EH (cell line): Measurements from ENCODE around the gene EYA3.

Experiments
- DNase-seq: peaks from one replicate; pipeline ENCODE4 v3.0.0-alpha.2; 2015; ENCODE audit warnings: low read depth

Gene EYA3

GRCh38 chr1:28088168-28088961 lies at the start of gene EYA3:
Gene EYA3 (minus strand): TSS chr1:28088610. CDS start chr1:28058026, 30,584 bp downstream.
- DNase-seq, result peak; percentile 98

- DNase-seq, result peak; percentile 54
Measured at GRCh38 chr1:28136922-28137613, 48.7 kb upstream of the EYA3 start.

DNA sequence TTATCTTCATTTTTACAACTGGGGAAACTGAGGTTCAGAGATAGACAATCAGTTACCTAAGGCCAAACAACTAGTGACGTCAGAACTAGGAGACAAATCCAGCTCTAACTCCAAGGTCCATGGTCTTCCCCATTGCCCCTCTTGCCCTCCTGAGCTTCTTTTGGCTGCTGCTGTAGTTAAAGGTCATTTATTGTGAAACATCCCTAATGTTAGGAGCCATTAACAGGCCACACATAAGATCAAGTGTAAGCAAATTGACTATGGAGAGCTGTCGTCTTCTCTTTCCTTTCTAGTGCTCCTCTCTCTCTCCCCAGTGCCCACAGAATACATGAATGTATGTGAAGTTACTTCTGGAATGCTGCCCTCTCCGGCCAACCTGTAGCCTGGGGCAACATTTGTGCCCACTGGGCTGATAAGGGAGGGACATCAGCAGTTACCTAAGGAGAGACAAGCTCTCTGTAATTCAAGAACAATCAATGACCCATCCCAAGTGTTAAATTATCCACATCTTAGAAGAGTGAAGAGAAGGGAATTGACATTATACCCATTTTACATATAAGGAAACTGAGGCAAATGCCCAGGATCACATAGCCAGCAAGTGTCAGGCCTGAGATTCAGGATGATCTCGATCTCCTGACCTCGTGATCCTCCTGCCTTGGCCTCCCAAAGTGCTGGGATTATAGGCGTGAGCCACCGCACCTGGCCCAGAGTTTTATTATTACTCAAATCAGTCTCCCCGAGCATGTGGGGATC lies 47.9 kb upstream of the EYA3 start:
- no peak for DNase-seq

DNA sequence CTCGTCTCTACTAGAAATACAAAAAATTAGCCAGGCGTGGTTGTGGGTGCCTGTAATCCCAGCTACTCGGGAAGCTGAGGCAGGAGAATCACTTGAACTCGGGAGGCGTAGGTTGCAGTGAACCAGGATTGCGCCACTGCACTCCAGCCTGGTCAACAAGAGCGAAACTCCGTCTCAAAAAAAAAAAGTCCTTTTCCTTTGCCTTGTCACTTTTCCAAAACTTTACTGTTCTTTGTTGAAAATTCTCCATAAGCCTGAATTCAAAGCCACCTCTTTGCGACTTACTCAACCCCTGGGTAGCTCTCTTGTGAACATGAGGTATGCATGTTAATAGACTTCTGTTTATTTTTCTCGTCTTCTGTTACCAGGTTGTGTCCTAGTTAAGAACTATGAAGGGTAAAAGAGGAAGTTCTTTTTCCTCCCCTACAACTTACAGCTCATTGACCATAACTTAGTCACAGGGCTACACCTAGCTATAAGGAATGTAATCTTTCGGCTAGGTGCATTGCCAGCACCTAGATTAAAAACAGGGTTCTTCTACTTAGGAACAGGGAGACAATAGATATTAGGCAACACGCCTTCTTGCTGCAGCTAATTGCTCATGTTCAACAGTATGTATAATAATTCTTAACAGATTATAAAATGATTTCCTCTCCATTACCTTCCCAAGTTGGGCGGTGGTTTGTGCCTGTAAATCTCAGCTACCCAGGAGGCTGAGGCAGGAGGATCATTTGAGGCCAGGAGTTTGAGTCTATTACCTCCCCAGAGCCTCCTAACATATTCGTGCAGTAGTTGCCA lies 47.2 kb upstream of the EYA3 start:
- no peak for DNase-seq

- no peak for DNase-seq
Measured at GRCh38 chr1:28134651-28135207, 46.3 kb upstream of the EYA3 start.

DNA sequence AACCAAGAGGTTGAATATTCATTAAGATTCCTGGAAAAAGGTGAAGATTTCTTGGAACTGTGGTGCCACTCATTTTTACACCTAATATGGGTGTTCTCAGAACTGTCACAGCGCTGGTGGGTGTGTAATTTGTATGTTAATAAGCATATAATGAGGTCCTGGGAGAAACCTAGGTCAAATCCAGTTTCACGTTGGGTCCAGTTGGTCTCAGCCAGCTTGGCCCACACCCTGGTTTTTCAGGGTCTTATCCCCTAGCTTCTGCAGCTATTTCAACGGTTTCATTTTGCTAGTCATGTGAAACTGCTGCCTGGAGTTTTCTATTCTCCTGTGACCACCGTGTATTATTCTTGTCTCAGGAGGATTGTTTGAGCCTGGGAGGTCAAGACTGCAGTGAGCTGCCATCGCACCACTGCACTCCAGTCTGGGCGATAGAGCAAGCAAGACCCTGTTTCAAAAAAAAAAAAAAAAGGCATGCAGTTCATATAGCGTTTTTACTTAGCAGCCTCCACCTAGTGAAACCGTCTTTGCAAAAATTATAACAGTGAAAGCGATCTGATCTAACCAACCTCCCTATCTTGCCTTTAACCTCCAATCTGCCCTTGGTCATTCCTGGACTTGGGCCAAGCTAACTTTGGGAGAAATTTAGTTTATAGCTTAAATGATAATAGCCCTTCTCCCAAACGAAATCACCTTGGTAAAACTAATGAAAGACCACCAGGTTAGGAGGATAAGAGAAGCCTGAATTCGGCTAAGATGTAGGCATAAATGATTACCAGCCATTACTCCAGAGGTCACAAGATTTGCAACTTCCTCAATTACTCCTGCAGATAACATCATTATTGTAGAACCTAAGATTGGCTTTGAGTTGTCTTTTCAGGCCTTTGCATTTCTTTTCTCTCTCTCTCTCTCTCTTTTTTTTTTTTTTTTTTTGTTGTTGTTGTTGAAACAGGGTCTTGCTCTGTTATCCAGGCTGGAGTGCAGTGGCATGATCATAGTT lies 44.1 kb upstream of the EYA3 start:
- DNase-seq, result no peak

GRCh38 chr1:28130901-28131300 lies 42.5 kb upstream of the EYA3 start:
- DNase-seq, result no peak

GRCh38 chr1:28129150-28129549 lies 40.7 kb upstream of the EYA3 start:
- DNase-seq, result peak; percentile 61

DNA sequence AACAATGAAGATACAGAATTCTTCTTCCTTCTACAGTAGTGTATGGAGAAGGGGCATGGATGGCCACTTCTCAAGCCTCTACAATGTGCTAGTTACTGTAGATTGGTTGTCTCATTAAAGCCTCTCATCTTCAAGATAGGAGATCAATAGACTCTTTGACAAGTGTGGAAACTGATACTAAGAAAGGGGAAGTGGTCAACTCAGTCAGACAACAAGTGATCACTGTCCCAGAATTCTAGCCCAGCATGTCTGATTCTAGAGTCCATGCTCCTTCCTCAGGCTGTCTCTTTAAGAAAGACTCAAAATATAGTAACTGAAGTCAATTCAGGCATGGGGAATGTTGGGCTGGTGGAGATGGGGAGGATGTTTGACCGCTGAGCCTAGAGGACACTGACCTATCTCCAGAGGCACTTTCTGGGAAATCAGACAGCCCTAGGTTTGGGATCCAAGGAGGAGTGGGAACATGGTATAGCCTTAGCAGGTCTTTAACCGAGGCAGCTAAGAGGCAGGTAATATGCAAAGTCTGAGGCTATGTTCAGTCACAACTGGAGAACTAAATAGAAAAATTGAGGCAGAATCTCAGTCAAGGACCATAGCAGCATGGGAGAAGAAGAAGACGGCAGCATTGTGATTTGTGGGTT lies 39.3 kb upstream of the EYA3 start:
- no peak for DNase-seq

DNA sequence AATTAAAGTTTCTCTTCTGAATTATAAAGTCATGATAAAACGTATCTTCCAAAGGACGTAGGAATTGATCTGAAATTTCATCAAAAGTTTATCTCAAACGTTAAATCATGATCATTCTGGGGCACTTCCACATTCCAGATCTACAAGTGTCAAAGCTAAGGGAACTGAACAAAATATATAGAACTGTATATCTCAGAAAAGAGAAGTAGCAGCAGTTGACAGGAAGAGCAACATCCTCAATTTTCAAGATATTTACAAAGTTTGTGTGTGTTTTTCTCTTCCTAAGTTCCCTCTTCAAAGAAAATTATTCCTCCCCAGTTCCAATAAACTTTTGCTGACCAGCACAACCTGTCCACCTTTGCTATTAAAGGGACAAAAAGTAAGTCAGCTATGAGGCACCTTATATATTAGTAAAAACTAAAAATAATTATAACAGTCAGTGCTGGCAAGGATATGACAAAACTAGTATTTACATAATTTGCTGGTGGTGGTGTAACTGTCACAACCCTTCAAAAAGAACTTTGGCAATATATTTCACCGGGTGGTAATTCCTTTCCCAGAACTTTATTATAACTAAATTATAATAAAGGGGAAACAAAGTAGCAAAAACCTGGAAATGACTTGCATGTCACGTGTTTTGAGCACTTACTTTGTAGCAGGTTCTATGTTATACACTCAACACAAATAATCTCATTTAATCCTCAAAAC lies 38.5 kb upstream of the EYA3 start:
- DNase-seq, result no peak

DNA sequence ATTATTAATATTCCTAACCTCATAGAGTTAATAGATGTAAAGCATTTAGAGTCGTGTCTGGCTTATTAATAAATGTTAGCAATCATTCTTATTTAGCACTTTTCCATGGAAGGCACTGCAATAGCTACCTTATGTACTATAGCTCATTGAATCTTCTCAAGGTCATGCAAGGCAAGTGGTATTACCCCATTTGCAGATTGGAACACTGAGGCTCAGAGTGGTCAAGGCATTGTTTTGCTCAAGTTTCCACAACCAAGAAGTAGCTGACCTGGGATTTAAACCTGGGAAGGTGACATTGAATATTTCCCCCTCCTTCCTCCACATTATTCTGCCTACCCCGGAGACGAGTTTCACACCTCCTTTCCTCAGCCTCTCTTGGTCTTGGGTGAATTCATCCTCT lies 37.8 kb upstream of the EYA3 start:
- no peak for DNase-seq

- DNase-seq, result peak; percentile 85
Measured at GRCh38 chr1:28123461-28123961, 35.1 kb upstream of the EYA3 start.

DNA sequence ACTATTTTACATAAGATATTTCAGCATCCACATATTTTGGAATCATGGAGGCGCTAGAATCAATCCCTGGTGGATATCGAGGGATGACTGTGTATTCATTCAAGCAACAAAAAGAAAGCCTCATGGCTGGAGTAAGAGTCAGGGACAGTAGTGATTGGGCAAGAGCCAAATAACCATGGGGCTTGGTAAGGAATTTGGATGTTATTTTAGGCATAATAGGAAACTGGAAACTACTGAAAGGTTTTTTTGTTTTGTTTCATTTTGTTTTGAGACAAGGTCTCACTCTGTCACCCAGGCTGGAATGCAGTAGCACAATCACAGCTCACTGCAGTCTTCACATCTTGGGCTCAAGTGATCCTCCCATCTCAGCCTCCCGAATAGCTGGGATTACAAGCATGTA lies 33.8 kb upstream of the EYA3 start:
- DNase-seq, result peak; percentile 87

DNA sequence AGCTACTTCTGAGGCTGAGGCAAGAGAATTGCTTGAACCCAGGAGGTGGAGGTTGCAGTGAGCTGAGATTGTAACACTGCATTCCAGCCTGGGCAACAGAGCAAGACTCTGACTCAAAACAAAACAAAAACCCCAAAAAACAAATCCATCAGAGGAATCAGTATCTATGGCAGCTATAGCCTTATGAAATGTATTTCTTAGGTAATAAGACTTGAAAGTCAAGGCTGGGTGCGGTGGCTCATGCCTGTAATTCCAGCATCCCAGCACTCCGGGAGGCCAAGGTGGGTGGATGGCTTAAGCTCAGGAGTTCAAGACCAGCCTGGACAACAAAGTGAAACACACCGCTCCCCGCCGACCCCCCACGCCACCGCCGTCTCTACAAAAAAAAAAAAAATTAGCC lies 31.1 kb upstream of the EYA3 start:
- no peak for DNase-seq

DNA sequence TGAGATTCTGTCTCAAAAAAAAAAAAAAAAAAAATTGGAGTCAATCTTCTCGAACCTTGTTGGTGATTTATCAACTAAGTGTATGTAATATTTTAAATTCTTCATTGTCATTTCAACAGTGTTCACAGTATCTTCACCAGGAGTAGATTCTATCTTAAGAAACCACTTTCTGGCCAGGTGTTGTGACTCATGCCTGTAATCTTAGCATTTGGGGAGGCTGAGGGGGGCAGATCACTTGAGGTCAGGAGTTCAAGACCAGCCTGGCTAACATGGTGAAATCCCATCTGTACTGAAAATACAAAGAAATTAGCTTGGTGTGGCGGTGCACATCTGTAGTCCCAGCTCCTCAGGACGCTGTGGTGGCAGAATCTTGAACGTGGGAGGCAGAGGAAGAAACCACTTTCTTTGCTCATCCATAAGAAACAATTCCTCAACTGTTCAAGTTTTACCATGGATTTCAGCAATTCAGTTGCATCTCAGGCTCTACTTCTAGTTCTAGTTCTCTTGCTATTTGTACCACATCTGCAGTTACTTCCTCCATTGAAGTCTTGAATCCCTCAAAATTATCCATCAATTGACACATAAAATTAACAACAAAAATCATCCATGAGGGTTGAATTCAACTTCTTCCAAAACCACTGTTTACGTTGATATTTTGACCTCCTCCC lies 30.4 kb upstream of the EYA3 start:
- DNase-seq, result no peak

- DNase-seq, result peak; percentile 27
Measured at GRCh38 chr1:28115267-28115666, 26.9 kb upstream of the EYA3 start.

- DNase-seq, result no peak
Measured at GRCh38 chr1:28114844-28115243, 26.4 kb upstream of the EYA3 start.

DNA sequence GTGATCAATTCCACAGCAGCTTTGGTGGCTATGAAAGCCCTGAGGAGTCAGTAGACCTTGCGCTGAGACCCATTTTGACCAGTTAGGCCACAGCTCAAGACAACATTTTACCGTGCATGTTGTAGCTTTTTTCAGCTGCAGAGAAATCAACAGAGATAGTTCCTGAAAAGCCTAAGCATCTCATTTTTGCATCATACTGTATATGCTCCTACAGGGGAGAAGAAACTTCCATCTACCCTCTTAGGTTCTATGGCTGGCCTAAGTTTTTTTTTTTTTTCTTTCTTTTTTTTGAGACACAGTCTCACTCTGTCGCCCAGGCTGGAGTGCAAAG lies 24.8 kb upstream of the EYA3 start:
- no peak for DNase-seq
